Measurements from ENCODE around the gene SLC34A2. TPM values are rescaled to one million over a fixed set of nuclear protein-coding genes. Genes with fewer than 3 reads are reported as not detected.

Gene SLC34A2
- total and polyA plus RNA-seq, 10 donors = 0.04 to 0.61 (median 0.16) TPM; not detected in 6

DNA sequence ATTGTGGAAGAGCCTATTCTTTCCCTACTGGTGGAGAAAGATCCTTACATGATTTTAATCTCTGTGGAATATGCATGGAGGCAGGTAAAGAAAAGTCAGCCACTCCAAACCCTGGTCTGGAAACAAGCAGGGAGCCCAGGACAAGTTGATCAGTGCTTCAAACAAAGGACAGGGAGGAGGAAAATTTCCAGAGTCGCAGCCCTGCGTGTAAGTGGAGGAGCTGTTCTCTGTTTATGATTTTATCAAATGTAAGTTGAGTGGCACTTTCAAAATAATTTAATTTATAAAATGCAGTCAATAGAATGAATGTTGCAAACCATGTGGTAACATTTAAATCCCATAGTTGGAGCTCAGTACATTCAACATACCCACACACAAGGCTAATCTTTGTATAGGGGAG lies 57.0 kb downstream of the SLC34A2 start:
- intact Hi-C loops (cut with DNase I; ENCODE audit: low total_unique reads) = no loop called here
- H3K4me3 ChIP-seq = no peak overlapping the region
- no peak for DNase-seq
- H3K36me3 ChIP-seq = no peaks in the 10 kb centered on the region
- no peak for TF ChIP-seq POLR2A (IDR thresholded peaks at IDR 0.05)
- TF ChIP-seq, protein P1, sequence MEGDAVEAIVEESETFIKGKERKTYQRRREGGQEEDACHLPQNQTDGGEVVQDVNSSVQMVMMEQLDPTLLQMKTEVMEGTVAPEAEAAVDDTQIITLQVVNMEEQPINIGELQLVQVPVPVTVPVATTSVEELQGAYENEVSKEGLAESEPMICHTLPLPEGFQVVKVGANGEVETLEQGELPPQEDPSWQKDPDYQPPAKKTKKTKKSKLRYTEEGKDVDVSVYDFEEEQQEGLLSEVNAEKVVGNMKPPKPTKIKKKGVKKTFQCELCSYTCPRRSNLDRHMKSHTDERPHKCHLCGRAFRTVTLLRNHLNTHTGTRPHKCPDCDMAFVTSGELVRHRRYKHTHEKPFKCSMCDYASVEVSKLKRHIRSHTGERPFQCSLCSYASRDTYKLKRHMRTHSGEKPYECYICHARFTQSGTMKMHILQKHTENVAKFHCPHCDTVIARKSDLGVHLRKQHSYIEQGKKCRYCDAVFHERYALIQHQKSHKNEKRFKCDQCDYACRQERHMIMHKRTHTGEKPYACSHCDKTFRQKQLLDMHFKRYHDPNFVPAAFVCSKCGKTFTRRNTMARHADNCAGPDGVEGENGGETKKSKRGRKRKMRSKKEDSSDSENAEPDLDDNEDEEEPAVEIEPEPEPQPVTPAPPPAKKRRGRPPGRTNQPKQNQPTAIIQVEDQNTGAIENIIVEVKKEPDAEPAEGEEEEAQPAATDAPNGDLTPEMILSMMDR (IDR thresholded peaks at IDR 0.05 in 8 of 11, conservative IDR thresholded peaks at IDR 0.05 in 3 of 11) = no peak
- TF ChIP-seq POLR2AphosphoS5 (IDR thresholded peaks at IDR 0.05) = no peak
- H3K27ac ChIP-seq = no peak overlapping the region
- 94 to 100% (median 95%) methylated on average over 2 of the region's 2 CpGs for WGBS, 5 donors
- no peaks in the 10 kb centered on the region for H3K27me3 ChIP-seq (replicated peaks in 1 of 7)
- H3K9me3 ChIP-seq = peaks cover 0 to 10% (median 0%) of the 10 kb centered on the region in 8 donors
- H3K4me1 ChIP-seq = no peaks in the 10 kb centered on the region

DNA sequence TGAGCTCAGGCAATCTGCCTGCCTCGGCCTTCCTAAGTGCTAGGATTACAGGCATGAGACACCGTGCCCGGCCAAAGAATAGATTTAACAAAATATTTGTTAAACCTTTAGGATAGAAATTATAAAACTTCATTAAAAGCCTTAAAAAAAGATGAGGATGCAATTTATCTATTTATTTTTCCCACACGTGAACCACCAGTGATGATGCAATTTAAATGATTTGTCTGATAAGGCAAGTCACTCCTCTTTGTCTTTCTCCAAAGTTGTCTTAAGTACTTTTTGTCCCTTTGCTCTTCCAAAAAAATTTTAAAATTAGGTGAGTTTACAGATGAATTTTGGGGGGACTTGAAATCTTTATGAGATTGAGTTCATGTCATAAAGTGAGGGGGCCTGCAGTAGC lies 58.2 kb downstream of the SLC34A2 start:
- H3K9me3 ChIP-seq = peaks cover 0 to 7% (median 0%) of the 10 kb centered on the region in 8 donors
- TF ChIP-seq POLR2A (IDR thresholded peaks at IDR 0.05) (no peak), POLR2AphosphoS5 (IDR thresholded peaks at IDR 0.05) (no peak)
- TF ChIP-seq, protein P1 (IDR thresholded peaks at IDR 0.05 in 8 of 11, conservative IDR thresholded peaks at IDR 0.05 in 3 of 11) = no peak
- H3K27ac ChIP-seq = no peak overlapping the region
- WGBS, 5 donors = 92 to 96% (median 93%) methylated on average over 4 of the region's 4 CpGs
- no peaks in the 10 kb centered on the region for H3K27me3 ChIP-seq (replicated peaks in 1 of 7)
- intact Hi-C loops (cut with DNase I; ENCODE audit: low total_unique reads) = no loop called here
- no peaks in the 10 kb centered on the region for H3K4me1 ChIP-seq
- no peaks in the 10 kb centered on the region for H3K36me3 ChIP-seq
- DNase-seq = no peak
- H3K4me3 ChIP-seq = no peak overlapping the region

DNA sequence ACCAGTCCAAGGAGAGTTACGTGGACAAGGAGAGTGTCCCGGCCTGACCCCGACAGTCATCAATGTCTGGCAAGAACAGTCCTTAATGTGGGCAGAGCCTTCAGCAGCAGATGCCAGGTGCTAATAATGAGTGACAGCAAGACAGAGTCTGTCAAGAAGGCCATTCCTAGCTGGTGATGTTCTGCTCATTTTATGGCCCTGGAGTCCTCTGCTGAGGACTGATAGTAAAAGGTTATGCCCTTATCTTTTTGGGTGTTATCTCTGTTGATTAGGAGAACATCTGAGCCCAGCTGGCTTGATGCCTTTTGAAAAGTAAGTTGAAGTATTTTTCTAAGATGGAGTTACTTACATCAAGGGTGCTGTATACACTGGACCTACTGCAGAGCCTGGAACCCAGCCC lies 67.3 kb downstream of the SLC34A2 start:
- 85 to 90% (median 88%) methylated on average over 3 of the region's 3 CpGs for WGBS, 5 donors
- H3K27ac ChIP-seq = no peak overlapping the region
- no peaks in the 10 kb centered on the region for H3K9me3 ChIP-seq
- TF ChIP-seq, protein P1 (IDR thresholded peaks at IDR 0.05 in 8 of 11, conservative IDR thresholded peaks at IDR 0.05 in 3 of 11) = no peak
- TF ChIP-seq POLR2AphosphoS5 (IDR thresholded peaks at IDR 0.05) (no peak), POLR2A (IDR thresholded peaks at IDR 0.05) (no peak)
- no peak overlapping the region for H3K4me3 ChIP-seq
- H3K27me3 ChIP-seq (replicated peaks in 1 of 7) = no peaks in the 10 kb centered on the region
- intact Hi-C loops (cut with DNase I; ENCODE audit: low total_unique reads) = no loop called here
- no peaks in the 10 kb centered on the region for H3K36me3 ChIP-seq
- DNase-seq = no peak
- no peaks in the 10 kb centered on the region for H3K4me1 ChIP-seq

DNA sequence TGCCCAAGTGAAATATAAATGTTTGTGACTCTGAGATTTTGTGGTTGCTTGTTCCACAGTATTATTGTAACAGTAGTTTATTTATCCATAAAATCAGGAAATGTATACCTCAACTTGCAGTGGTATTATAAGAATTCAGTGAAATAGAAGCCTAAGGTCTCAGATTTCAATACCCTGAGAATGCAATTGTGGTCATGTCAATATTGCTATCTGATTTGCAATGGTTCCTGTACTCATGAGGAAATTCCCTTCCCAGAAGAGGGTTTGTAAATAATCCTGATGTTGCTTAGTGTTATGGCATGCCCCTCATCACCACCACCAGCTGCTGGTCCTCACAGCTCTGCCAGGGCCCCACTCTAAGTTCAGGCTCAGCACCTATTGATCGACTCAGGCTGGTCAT lies 67.8 kb downstream of the SLC34A2 start:
- H3K9me3 ChIP-seq = no peaks in the 10 kb centered on the region
- H3K36me3 ChIP-seq = no peaks in the 10 kb centered on the region
- intact Hi-C loops (cut with DNase I; ENCODE audit: low total_unique reads) = no loop called here
- H3K27ac ChIP-seq = no peak overlapping the region
- DNase-seq = no peak
- TF ChIP-seq POLR2AphosphoS5 (IDR thresholded peaks at IDR 0.05) = no peak
- TF ChIP-seq, protein P1 (IDR thresholded peaks at IDR 0.05 in 8 of 11, conservative IDR thresholded peaks at IDR 0.05 in 3 of 11) = no peak
- TF ChIP-seq POLR2A (IDR thresholded peaks at IDR 0.05) = no peak
- WGBS, 5 donors = 83 to 100% (median 88%) methylated on average over 1 of the region's 1 CpG
- no peaks in the 10 kb centered on the region for H3K4me1 ChIP-seq
- H3K27me3 ChIP-seq (replicated peaks in 1 of 7) = no peaks in the 10 kb centered on the region
- no peak overlapping the region for H3K4me3 ChIP-seq

All from spleen (tissue), 11 donors.